Posterior cingulate gyrus (tissue), 11 donors: ENCODE data around the gene NUP153.

Experiments
- DNase-seq, 10 donors: peaks; one replicate each; pipeline versions ENCODE4 v3.0.0 to v3.0.0-alpha.2; 2020 to 2021; ENCODE audit warnings: mixed read lengths in 3 of 10
- intact Hi-C: fragments of 100-400 bp; cut with DNase I; formaldehyde crosslinking; loops from one replicate; pipeline ENCODE4 v1.15.1; 2023

The NUP153 gene

DNA sequence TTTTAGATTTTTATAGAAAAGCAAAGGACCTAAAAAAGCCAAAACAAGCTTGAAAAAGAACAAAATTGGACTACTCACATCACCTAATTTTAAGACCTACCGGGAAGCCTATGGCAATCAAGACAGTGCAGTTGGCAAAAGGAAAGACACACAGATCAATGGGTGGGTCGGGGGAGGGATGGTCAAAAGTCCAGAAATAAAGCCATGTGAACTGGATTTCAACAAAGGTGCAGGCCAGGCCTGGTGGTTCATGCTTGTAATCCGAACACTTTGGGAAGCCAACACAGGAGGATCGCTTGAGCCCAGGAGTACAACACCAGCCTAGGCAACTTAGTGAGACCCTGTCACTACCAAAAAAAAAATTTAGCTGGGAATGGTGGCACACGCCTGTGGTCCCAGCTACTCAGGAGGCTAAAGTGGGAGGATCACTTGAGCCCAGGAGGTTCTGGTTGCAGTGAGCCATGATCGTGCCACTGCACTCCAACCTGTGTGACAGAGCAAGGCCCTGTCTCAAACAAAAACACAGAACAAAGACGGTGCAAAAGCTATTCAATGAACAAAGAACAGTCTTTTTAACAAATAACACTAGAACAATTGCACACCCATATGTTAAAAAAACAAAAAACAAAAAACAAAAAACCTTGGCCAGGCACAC, 34.5 kb downstream of the NUP153 start:
- intact Hi-C loops: no loop called here
- no peak for DNase-seq

GRCh38 chr6:17666646-17667045, 40.1 kb downstream of the NUP153 start:
- intact Hi-C loops: no loop called here
- DNase-seq: no peak

DNA sequence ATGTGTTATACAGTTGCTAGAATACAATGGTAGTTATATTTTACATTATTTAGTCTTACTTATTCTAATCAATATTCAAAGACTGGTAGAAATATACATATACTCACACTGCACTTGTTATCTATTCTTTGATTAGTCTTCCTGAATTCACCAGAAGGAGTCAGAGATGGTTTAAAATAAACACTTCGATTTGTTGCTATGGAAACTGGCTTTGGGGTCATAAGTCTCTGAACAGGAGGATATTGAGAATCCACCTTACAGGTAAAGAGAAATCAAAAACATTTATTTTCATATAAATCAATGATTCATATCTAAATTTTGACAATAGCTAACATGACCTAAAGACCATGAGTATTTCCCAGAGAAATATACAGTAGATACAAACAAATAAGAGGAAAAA, 41.6 kb downstream of the NUP153 start:
- intact Hi-C loops: no loop called here
- DNase-seq: no peak

- intact Hi-C loops: no loop called here
- DNase-seq: no peak
Observed at GRCh38 chr6:17663226-17663625, 43.5 kb downstream of the NUP153 start.

GRCh38 chr6:17662585-17662984, 44.1 kb downstream of the NUP153 start:
- DNase-seq: no peak
- intact Hi-C loops: no loop called here

DNA sequence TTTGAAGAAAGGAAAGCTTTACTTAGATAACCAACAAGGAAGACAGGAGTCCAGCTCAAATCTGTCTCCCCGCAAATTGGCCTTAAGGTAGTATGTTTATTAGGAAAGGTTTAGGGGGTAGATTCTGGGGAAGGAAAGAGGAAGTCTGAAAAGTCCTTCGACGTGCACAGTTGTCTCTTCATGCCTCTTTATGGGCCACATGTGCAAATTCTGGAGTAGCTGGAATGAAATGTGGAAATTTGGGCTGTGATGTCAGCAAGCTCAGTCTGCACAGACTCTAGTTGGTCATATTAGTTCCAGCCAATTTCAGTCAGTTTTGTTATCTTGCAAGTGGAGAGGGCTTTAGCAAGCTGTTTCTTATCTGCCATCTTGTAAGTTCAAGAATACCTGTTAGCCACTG, 50.1 kb downstream of the NUP153 start:
- intact Hi-C loops: no loop called here
- DNase-seq: no peak

- intact Hi-C loops: no loop called here
- DNase-seq: no peak
Observed at GRCh38 chr6:17656092-17656491, 50.6 kb downstream of the NUP153 start.

DNA sequence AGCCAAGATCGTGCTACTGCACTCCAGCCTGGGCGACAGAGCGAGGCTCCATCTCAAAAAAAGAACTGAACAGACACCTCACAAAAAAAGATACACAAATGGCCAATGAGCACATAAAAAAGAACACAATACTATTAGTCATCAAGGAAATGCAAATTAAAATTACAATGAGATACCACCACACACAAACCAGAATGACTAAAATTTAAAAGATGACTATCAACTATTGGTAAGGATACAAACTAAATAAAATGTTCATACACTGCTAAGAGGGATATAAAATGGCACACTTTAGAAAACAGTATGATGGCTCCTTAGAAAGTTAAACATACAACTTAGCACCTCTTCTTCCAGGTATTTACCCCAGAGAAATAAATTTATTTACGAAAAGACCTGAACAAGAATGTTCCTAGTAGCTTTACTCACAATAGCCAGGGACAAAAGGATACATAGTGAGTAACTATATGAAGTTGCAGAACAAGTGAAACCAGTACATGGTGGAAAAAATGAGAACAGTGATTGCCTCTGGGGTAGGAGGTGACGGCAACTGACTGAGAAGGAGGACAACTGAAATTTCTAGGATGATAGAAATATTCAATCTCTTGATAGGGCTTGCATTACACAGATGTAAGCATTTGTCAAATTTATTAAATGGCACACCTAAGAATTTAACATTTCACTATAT, 53.4 kb downstream of the NUP153 start:
- intact Hi-C loops: no loop called here
- DNase-seq: no peak

GRCh38 chr6:17650656-17651309, 55.9 kb downstream of the NUP153 start:
- no peak for DNase-seq
- intact Hi-C loops: no loop called here

GRCh38 chr6:17648745-17649144, 58.0 kb downstream of the NUP153 start:
- intact Hi-C loops: no loop called here
- no peak for DNase-seq

- intact Hi-C loops: no loop called here
- no peak for DNase-seq
Observed at GRCh38 chr6:17640477-17640917, 66.2 kb downstream of the NUP153 start.

DNA sequence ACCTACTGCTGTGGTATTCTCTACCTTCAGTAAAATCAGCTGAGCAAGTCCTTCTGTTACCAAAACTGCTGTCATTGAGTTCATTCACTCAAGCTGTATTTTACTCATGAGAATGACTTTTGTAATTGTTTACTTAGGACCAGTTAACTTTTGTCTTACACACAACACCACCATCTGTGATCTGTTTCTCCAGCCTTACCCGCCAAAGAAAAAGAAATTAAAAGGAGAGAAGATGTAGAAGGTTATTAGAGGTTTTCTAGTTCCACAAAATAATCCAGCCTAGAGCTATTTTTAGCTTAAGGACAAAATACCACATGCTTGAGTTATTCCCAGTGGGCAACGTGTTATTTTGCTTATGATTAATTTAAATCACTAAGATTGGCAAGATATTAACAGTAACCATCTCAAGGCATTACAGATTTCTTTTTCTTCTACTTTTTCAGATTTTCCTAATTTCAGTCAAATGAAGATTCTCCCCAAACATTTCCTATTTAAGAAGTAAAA, 68.5 kb downstream of the NUP153 start:
- DNase-seq: no peak
- intact Hi-C loops: no loop called here

DNA sequence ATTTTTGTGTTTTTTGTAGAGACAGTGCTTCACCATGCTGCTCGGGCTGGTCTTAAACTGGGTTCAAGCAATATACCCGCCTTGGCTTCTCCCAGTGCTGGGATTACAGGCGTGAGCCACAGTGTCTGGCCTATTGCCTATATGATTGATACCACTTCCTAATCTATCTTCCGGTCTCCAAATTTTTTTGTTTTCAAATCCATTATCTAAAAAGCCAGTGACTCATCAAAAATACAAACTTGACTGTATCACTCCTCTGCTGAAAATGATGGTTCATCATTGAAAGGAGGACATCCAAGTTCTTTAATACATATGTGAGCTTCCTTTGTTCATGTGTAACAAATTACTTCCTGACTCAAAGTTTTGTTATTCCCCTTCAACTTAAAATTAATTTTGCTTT, 71.2 kb downstream of the NUP153 start:
- intact Hi-C loops: no loop called here

GRCh38 chr6:17633465-17634188, 73.1 kb downstream of the NUP153 start:
- DNase-seq: no peak
- intact Hi-C loops: no loop called here

More for the DNA sequence above, 71.2 kb downstream of the NUP153 start:
- DNase-seq: no peak

- intact Hi-C loops: no loop called here
- no peak for DNase-seq
Observed at GRCh38 chr6:17632934-17633333, 73.8 kb downstream of the NUP153 start.

DNA sequence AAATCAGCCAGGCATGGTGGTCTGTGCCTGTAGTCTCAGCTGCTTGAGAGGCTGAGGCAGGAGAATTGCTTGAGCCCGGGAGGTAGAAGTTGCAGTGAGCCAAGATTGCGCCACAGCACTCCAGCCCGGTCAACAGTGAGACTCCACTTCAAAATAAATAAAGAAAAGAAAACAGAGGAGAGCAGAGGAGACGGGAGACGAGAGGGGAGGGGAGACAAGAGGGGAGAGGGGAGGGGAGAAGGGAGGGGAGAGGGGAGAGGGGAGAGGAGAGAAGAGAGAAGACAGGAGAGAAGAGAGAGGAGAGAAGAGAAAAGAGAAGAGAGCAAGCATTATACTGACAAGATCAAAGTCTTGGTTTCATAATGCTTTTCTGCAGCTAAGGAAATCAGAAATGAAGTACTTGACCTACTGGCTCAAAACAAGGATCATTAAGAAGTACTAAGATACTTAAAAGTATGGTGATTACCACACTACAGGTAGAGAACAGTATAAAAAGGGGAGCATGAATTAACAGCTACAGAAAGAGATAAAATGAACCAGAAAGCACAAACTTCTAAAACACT, 76.1 kb downstream of the NUP153 start:
- no peak for DNase-seq
- intact Hi-C loops: no loop called here

DNA sequence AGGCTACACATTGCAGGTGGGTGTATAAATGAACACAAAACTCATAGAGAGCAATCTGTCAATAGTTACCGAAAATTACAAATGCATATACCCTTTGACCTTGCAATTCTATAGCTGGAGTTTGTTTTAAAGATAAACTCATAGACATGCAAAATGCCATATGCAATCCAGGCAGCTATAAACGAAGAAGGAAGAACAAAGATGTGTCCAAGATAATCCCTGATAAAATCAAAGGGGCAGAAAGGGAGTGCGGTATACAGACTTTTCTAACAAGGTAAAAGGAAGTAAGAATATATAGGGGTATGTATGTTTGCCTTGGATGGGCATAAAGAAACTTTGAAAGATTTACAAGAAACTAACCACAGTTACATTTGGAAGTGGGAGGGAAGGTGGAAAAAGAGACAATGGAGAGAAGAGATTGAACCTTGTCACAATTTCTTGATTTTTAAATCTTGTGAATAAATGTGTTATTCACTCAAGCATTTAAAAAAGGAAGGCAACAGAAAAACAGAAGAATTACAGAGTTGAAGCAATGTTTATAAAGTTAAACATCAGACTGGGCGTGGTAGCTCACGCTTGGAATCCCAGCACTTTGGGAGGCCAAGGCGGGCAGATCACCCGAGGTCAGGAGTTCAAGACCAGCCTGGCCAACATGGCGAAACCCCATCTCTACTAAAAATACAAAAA, 76.8 kb downstream of the NUP153 start:
- intact Hi-C loops: no loop called here
- DNase-seq: no peak

- no peak for DNase-seq
- intact Hi-C loops: no loop called here
Observed at GRCh38 chr6:17628873-17629272, 77.9 kb downstream of the NUP153 start.

DNA sequence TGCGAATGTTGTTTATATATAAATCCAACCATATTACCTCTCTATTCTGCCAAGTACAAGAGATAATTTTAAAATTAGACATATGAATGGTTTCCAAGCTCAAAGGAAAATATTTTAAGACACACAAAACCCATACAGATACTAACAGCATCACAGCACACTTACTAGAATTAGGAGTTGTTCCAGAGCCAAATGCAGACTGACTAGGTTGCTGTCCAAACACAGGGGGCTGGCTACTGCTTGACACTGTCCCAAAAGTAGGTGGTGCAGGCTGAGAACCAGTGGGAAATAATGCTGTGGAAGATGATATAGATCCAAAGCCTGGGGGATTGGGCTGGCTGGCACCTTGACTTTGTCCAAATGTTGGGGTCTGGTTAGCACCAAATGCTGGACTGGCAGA, 82.3 kb downstream of the NUP153 start:
- DNase-seq: no peak
- intact Hi-C loops: no loop called here

DNA sequence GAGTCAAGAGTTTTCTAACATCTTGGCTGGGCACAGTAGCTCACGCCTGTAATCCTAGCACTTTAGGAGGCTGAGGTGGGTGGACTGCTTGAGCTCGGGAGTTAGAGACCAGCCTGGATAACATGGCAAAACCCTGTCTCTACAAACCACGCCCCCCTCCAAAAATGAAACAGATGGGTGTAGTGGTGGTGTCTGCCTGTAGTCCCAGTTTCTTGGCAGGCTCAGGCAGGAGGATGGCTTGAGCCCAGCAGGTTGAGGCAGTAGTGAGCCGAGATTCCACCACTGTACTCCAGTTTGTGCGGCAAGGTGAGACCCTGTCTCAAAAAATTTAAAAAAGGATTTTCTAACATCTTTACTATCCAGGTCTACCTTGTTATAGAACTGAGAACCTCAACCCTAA, 84.6 kb downstream of the NUP153 start:
- no peak for DNase-seq
- intact Hi-C loops: no loop called here
